ENCODE measurements around the gene SNX4.

The SNX4 gene

DNA sequence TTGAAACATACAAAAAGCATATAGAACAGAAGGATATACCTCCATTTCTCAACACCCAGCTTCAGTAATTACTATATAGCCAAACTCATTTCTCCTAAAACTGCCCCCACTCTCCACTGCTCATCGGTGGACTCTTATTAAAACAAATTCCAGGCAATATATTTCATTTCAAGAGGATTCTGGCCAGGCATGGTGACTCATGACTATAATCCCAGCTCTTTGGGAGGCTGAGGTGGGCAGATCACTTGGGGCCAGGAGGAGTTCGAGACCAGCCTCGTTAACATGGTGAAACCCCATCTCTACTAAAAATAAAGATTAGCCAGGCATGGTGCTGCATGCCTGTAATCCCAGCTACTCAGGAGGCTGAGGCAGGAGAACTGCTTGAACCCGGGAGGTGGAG lies 40.9 kb downstream of the SNX4 start:
- no peak overlapping the region for H3K4me3 ChIP-seq (ENCODE audit: low read depth, low read length)
- no peak for TF ChIP-seq POLR2A (IDR thresholded peaks at IDR 0.05; ENCODE audit: extremely low read depth, insufficient read length)
- TF ChIP-seq, protein P1, sequence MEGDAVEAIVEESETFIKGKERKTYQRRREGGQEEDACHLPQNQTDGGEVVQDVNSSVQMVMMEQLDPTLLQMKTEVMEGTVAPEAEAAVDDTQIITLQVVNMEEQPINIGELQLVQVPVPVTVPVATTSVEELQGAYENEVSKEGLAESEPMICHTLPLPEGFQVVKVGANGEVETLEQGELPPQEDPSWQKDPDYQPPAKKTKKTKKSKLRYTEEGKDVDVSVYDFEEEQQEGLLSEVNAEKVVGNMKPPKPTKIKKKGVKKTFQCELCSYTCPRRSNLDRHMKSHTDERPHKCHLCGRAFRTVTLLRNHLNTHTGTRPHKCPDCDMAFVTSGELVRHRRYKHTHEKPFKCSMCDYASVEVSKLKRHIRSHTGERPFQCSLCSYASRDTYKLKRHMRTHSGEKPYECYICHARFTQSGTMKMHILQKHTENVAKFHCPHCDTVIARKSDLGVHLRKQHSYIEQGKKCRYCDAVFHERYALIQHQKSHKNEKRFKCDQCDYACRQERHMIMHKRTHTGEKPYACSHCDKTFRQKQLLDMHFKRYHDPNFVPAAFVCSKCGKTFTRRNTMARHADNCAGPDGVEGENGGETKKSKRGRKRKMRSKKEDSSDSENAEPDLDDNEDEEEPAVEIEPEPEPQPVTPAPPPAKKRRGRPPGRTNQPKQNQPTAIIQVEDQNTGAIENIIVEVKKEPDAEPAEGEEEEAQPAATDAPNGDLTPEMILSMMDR (IDR thresholded peaks at IDR 0.05; ENCODE audit: low read depth, low read length): no peak
- TF ChIP-seq MYC (IDR thresholded peaks at IDR 0.05; ENCODE audit: low read depth, low read length): no peak
- TF ChIP-seq, protein P2, sequence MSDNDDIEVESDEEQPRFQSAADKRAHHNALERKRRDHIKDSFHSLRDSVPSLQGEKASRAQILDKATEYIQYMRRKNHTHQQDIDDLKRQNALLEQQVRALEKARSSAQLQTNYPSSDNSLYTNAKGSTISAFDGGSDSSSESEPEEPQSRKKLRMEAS (IDR thresholded peaks at IDR 0.05; ENCODE audit: low read depth, low read length): no peak
- DNase-seq (ENCODE audit: low read depth): no peak

DNA sequence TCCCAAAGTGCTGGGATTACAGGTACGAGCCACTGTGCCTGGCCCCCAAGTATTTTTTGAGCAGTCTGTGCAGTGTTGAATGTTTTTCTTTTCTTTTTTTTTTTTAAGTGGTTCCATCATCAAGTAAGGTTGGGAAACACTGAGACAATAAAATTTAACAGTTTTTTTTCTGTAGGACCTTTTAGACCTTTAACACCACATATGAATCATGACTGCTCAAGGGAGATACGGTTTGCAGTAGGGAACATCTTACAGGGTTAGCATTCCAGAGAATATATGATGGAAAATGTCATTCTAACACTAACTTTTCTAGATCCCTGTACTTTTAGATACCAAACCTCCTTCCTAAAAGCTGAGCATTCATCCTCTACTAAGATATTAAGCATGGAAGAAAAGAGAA lies 41.7 kb downstream of the SNX4 start:
- TF ChIP-seq MYC (IDR thresholded peaks at IDR 0.05; ENCODE audit: low read depth, low read length): no peak
- no peak for TF ChIP-seq POLR2A (IDR thresholded peaks at IDR 0.05; ENCODE audit: extremely low read depth, insufficient read length)
- TF ChIP-seq, protein P2 (IDR thresholded peaks at IDR 0.05; ENCODE audit: low read depth, low read length): no peak
- TF ChIP-seq, protein P1 (IDR thresholded peaks at IDR 0.05; ENCODE audit: low read depth, low read length): no peak
- no peak for DNase-seq (ENCODE audit: low read depth)

DNA sequence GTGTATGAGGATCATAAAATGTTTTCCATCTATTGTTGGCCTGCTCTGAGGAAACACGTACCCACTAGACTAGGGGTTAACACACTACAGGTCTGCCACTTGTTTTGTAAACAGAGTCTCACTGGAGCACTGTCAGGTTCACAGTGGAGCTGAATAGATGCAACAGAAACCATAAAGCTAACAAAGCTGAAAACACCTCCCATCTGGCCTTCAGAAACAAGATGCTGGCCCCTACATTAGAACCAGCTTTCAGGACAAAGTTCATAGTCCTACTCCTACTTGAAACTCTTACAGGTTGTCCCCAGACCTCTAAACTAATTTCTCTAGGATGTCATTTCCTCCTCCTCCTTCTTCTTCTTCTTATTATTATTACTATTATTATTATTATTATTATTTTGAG lies 42.3 kb downstream of the SNX4 start:
- no peak overlapping the region for H3K4me3 ChIP-seq (ENCODE audit: low read depth, low read length)
- TF ChIP-seq MYC (IDR thresholded peaks at IDR 0.05; ENCODE audit: low read depth, low read length) (no peak), POLR2A (IDR thresholded peaks at IDR 0.05; ENCODE audit: extremely low read depth, insufficient read length) (no peak)
- TF ChIP-seq, protein P1 (IDR thresholded peaks at IDR 0.05; ENCODE audit: low read depth, low read length): no peak
- TF ChIP-seq, protein P2 (IDR thresholded peaks at IDR 0.05; ENCODE audit: low read depth, low read length): no peak
- DNase-seq (ENCODE audit: low read depth): no peak

More for the DNA sequence above, 41.7 kb downstream of the SNX4 start:
- no peak overlapping the region for H3K4me3 ChIP-seq (ENCODE audit: low read depth, low read length)

DNA sequence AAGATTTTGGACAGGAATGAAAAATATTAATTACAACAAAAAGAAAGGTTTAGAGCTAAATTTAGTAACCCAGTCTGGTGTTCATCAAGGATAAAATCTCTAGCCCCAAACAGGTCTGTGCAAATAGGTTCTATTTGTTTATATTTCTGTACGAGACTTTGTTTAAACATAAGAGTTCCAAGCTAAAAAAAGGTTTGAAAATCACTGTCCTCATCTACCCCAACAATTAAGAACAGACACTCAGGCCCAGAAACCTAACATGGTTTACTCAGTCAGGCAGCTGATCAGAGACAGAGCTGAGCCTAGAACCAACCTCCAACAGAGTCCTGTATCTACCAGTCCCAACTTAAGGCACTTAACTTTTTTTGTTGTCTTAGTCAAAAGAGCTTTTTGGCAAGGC lies 49.3 kb downstream of the SNX4 start:
- TF ChIP-seq MYC (IDR thresholded peaks at IDR 0.05; ENCODE audit: low read depth, low read length): no peak
- TF ChIP-seq, protein P1 (IDR thresholded peaks at IDR 0.05; ENCODE audit: low read depth, low read length): no peak
- TF ChIP-seq, protein P2 (IDR thresholded peaks at IDR 0.05; ENCODE audit: low read depth, low read length): no peak
- TF ChIP-seq POLR2A (IDR thresholded peaks at IDR 0.05; ENCODE audit: extremely low read depth, insufficient read length): no peak
- DNase-seq (ENCODE audit: low read depth): no peak
- no peak overlapping the region for H3K4me3 ChIP-seq (ENCODE audit: low read depth, low read length)

DNA sequence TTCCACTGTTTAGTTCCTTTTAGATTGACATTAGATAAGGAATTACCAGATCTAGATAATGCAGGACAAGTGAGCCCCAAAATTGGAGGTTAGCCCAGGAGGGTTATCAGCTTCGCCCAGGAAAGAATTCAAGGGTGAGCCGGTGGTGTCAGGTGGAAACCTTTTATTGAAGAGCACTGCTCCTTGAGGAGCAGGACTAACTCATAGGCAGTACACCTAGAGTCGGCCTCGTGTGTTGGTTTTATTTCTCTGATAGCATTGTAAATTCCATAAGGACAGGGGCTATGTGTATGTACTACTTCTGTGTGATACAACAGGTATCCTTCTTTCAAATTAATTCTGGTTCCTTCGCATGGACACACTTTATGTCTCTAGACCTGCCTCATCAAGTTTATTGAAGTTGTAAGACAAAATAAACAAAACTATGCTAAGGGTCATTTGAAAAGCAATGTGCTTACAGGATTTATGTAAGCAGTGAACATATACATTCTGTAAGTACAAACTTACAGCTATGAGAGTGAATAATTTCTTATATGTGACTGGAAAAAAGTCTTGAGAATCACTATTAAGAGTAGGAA lies 57.2 kb downstream of the SNX4 start:
- no peak for DNase-seq (ENCODE audit: low read depth)
- H3K4me3 ChIP-seq (ENCODE audit: low read depth, low read length): no peak overlapping the region
- no peak for TF ChIP-seq POLR2A (IDR thresholded peaks at IDR 0.05; ENCODE audit: extremely low read depth, insufficient read length)
- TF ChIP-seq, protein P1 (IDR thresholded peaks at IDR 0.05; ENCODE audit: low read depth, low read length): no peak
- TF ChIP-seq, protein P2 (IDR thresholded peaks at IDR 0.05; ENCODE audit: low read depth, low read length): no peak
- TF ChIP-seq MYC (IDR thresholded peaks at IDR 0.05; ENCODE audit: low read depth, low read length): no peak

Data from NB4 (cell line).